GM18508 (cell line): Measurements from ENCODE around the gene TMEM250.

Source experiments
- ATAC-seq: cut with Tn5 transposase; IDR thresholded peaks from one replicate; pipeline ENCODE4 v1.9.1; 2021; ENCODE audit warnings: moderate number of reproducible peaks; ENCODE audit not compliant: insufficient read depth, unreplicated experiment

The TMEM250 gene

DNA sequence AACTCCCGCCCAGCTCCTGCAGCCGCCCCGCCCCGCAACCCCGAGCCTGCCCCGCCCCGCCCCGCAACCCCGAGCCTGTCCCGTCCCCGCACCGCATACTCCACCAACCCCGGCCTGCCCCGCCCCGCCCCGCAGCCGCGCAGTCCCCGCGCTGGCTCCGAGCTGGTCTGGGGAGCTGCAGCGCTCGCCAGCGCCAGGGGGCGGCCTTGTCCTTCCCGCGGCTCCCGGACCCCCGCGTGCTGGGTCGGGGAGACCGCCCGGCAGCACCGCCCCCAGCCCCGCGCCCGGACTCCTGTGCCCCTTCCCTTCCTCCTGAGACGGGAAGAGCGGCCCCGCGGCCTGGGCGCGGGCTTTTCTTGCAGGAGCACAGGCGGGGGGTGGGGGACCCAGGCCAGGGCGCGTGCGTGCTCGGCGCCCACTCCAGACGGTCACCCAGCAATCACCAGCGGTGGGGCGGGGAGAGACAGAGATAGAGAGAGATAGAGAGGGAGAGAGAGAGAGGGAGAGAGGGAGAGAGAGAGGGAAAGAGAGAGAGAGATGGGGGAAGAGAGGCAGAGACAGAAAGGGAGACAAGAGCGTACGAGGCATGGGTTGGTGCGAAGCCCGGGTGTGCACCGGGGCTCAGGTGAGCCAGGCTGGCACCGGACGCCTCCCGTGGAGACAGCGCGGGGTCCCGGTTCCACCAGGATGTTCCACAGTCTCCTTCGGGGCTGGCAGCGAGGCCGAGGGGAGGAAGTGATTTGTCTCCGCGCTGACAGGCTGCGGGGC lies 14.7 kb upstream of the TMEM250 start:
- ATAC-seq: no peak

DNA sequence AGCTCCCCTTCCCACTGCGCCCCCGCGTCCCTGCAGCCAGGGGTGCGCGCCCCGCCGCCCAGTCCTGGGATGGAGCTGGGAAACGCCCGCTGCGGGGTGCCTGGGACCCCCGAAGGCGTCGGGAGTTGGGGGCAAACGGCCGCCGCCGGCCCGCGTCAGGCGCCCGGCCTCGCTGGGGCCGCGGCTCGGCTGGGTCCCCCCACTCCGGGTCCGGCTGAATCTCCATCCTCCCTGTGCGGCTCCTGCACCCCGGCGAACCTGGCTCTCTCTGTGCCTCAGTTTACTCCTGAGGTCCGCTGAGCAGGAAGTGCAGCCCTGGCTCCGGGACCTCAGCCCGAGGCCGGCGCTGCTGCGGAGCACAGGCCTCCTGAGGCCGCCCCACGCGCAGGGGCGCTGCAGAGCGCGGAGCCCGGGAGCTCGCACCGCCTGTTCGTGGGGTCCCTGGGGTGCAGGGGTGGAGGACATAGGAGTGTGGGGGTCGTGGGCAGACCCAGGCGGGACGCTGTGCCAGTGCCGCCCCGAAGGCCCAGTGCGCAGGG lies 13.9 kb upstream of the TMEM250 start:
- ATAC-seq: no peak

DNA sequence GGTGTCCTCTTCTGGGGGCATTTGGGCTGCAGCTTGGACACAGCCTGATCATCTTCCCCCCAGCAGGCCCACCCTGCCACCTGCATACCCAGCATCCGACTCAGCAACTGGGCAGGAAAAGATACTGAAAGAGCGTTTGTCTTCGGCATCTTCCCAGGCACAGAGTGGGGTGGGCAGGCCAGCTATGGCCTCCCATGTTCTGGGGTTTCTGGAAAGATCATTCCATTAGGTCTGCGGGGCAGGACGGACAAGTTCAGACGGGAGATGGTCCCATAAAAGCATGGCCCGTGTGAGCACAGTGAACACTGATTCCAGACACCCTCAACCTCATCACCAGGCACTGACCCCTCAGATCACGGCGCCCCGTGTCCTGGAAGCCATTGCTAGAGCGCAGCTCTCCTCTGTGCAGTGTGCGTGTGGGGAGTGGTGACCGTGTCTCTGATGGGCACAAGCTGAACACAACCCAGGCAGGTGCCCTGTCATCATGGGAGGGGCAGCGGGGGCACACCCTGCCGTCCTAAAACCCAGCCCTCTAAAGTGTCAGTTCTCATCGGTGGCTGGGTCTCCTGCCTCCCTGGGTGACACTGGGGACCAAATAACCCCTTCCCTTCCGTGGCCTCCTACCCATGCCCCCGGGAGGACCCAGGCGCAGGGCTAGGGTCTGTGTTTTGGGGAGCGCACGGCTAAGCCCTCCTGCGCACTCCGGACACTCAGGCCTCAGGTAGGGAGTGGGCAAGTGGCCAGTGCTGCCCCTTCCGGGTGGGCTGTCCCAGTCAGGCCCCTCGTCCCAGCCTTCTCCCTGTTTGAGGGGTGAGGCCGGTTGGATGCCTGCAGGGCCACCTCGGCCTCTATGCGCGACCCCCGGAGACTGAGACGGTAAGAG lies 13.2 kb upstream of the TMEM250 start:
- no peak for ATAC-seq

DNA sequence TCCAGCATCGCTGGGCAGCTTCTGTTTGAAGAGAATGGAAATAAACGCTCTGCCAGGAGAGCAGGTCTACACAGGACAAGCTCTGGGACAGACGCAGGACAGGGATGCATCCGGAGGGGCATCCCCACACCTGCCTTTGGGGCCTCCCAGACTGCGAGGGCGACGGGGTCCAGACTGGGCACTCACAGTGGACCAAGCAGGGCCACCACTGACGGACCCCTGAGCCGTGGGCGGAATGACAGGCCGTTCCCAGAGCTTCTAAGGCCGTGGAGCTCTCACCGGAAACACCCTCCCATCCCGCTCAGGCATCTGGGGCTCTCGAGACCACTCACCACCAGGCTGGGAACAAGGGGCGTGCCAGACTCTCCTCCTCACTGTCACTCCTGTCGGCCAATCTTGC lies 10.5 kb upstream of the TMEM250 start:
- no peak for ATAC-seq

DNA sequence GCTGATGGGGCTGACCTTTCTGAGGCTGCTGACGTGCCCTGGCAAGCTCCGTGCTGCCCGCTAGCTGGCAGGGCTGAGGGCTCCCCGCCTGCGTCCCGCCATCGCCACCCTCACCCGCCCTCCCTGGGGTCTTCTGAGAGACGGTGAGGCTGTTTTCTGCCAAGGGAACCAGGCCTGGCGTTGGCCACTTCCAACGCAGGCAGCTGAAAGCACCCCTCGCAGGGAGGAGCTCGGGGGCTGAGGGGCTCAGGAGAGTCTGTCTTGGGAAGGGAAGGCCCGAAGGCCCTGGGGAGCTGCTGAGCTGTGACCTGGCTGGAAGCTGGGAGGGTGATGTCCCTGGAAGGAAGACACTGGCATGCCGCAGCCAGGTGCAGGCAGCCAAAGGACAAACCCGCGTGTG lies 9.8 kb upstream of the TMEM250 start:
- no peak for ATAC-seq

DNA sequence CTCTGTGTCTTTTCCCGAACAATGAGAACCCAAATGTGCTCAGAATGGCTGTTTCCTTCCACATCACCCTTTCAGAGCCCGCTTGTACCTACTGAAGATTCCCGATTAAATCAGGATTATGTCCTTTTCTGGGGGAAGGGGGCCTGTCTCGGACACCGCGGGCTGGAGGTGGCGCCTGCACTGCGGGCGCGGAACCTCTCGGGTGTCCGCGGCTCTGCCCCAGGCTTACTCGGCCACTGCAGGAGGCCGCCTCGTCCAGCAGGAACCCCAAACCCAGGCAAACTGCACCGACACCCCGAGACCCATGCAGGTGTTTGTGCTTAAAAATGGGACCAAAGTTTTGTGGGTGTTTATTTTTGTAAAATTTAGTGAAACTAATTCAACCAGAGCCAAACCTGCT lies 8.6 kb upstream of the TMEM250 start:
- ATAC-seq: no peak

DNA sequence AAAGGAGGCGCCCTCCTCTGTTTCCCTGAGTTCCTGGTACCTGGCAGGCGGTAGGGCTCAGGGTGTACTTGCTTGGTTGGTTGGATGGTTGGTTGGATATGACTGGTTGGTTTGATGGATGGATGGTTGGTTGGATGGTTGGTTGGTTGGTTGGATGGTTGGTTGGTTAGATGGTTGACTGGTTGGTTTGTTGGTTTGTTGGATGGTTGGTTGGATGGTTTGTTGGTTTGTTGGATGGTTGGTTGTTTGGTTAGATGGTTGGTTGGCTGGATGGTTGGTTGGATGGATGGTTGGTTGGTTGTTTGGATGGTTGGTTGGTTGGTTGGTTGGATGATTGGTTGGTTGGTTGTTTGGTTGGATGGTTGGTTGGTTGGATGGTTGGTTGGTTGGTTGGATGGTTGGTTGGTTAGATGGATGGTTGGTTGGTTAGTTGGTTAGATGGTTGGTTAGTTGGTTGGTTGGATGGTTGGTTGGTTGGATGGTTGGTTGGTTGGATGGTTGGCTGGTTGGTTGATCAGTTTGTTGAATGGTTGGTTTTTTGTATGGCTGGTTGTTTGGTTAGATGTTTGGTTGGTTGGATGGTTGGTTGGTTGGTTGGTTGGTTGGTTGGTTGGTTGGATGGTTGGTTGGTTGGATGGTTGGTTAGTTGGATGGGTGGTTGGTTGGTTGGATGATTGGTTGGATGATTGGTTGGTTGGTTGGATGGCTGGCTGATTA lies 6.5 kb upstream of the TMEM250 start:
- ATAC-seq: no peak

DNA sequence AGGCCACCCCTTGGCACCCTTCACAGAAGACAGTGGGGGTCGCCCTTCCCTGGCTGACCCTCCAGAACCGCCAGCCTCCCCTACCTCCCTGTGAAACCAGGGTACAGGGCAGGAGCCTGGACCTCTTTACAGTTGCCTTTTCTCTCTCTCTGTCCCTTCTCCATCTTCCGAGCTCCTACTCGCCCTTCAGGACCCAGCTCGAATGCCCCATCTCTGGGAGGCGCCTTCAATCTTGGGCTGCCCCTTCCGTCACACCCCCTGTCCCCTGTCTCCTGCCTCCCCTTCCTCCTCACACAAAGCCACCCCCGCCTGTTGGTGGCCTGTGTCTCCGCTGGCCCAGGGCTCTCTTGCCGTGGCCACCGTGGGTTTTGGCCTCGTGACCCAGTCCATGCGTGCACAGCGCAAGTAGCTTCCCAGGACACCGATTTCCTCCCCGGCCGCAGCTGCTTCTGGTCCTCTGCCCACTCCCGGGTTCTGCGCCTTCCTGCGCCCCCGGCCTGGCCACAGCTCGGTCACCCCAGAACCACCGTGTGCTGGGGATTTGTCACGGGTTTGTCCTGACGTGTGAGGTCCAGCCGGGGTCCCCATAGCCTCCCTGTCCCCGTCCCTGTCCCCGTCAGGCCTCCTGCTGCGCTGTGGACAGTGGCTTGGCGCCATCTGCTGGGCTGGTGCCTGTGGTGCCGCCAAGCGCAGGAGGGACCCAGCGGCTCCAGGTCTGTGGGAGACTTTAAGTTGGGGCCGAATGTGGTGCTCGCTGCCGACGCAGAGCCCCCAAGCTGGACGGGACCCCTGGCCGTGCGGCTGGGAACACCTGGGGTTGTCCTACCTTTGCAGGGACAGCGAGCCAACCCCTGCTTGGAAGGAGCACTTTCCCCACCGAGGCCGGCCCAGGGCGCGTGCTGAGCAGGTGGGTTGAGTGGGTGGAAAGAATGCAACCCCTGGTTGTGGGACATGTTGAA lies 4.0 kb upstream of the TMEM250 start:
- no peak for ATAC-seq

DNA sequence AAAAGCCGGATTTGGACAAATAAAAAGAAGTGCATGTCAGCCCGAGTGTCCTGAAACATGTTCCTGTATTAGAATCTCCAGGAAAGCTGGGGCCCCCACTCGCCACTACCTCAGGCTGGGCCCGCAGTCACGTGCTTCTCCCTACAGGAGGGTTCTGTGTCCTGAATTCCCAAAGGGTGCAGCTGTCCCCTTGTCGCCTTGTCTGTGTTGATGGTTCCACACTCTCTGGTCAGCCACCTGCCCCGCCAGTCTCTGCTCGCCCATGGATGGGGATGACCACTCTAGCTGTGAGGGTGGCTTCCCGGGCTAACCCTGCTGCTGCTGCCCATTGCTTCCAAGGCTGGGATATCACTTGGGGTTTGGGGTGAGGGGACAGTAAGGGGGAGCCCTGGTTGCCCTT lies 3.1 kb upstream of the TMEM250 start:
- no peak for ATAC-seq

DNA sequence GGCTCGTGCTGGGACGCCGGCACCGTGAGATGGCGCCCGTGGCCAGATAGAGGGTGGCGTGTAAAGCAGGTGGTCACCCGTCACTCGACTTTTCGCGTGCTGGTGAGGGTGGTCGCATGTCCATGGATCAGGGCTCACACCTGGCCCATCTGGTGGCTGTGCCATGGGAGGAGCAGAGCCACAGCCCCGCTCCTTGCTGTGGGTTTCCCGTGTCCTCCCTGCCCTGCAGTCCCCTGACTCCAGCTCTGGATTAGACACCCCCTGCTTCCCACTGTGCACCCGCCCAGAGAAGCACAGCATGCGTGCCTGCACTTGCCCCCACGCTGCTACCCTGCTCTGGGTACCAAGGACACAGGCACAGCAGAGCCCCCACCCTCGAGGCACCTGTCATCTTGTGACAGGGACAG lies 1.8 kb upstream of the TMEM250 start:
- no peak for ATAC-seq

DNA sequence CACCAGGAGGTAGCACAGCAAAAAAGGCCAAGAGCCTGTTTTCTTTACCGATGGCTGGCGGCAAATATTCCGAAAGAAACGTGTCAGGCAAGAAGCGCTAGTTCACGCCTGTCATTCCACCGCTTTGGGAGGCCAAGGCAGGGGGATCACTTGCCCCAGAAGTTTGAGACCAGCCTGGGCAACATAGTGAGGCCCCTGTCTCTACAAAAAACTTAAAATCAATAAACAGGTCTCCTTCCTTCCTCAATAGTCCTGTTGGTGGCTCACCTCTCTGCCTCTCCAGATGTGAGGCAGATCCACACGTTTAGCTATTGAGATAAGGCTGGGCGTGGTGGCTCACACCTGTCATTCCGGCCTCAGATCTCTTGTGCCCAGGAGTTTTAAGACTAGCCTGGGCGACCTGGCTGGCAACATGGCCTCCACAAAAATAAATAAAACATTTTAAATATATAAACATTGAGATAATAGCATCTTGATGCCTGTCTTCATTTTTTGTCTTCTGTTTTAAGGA lies 1.3 kb upstream of the TMEM250 start:
- no peak for ATAC-seq

DNA sequence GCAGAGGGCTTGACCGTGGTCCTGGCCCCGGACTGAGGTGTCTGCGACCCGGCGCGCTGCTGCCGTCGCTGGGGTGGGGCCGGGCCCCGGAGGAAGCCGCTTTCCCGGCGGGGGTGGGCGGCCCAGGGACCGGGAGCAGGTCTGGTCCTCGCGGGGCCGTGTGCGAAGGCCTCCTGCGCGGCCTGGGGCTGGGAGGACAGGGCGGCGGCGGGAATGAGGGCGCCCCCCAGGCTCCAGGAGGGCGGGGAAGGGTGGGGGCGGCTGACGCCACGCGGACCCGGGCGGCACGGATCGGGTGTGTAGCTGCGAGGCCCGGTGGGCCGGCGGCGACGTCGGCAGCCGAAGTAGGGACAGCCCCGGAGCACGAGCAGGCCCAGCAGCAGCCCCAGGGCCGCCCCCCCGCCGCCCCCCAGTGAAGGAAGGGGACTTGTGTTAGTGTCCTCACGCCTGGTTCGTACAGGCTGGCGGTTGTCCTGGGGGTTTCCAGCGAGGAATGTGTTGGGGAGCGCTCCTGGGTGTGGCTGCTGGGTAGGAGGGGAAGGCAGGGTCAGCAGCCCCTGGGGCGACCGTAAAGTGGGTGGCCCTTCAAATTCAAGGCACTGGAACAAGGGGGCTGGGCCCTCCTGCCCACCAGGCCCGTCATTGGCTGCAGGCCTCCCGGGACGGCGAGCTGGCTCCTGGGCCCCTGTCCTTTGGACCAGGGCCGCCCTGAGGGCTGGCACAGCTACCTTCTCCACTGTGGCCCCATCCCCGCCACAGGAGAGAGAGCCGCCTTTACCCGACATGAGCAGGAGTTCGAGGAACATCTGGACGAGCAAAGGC lies 597 bp upstream of the TMEM250 start:
- ATAC-seq: peak; percentile 4

DNA sequence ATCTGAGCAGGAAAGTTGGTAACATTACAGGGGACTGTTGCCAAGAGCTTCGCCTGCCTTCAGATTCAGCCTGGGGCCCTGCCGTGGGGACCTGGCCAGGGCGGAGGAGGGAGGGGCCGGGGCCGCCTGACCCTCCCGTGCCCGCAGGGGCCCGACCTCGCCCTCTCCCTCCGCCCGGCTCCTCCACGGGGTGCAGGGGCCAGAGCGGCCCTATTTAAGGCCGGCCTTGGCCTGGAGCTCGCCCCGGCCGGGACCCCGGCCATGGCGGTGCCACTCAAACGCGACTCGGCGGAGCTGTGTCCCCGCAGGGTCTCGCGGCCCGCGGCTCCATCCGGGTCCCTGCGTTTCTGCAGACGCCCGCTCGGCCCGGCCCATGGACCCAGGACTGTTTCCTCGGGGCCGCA lies 757 bp downstream of the TMEM250 start:
- ATAC-seq: no peak

DNA sequence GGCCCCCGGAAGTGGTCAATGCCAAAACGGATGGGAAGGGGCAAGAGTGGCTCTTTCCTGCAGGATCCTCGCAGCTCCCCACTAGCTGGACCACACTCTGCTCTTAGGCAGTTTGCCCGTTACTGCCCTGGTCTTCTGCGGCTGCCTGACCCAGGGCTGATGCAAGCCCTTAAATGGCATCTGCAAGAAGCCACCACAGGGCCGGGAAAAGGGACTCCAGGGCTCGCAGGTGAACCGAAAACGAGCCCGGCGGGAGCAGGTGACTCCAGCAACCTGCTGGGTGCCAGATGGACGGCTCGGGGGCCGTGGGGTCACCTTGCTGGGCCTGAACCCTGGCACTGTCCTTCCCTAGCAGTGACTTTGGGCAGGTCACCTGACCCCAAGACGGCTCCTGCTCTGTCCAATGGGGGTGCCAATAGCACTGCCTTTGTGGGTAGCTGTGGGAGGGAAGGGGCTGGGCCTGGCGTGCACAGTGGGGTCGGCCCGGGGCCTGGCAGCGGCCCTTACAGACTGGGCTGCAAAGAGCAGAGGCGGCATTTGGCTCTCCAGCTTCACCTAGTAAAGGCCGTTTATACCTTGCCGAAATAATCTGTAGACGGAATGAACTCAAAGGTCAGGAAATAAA lies 1.3 kb downstream of the TMEM250 start:
- ATAC-seq: no peak

DNA sequence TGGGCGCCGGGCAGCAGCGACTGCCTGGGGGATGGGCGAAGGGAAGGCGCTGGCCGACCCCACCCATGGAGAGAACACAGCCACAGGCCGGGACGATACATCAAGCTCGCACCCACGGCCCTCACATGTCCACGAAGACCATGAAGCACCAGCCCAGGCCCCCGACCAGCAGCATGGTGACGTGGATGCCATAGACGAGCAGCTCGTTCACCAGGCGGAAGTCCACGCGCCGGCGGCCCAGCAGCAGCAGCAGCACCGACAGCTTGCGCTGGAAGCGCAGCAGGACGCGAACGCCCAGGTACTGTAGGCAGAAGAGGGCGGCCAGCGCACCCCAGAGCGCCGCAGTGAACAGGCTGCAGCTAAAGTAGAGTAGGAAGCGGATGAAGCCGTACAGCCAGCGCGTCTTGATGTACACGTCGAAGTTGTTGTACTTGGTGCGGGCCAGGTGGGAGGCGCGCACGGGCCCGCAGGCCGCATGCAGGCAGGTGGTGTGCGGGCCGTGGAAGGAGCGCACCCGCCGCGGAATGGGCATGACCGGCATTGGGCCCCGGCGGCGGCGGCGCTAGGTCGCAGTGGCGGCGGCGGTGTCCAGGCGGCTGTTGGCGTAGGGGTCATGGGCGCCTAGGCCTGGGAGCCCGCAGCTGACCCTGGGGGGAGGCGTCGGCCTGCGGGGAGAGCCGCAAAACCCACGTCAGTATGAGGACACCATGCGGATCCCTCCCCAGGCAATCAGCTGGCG lies 2.1 kb downstream of the TMEM250 start:
- no peak for ATAC-seq

DNA sequence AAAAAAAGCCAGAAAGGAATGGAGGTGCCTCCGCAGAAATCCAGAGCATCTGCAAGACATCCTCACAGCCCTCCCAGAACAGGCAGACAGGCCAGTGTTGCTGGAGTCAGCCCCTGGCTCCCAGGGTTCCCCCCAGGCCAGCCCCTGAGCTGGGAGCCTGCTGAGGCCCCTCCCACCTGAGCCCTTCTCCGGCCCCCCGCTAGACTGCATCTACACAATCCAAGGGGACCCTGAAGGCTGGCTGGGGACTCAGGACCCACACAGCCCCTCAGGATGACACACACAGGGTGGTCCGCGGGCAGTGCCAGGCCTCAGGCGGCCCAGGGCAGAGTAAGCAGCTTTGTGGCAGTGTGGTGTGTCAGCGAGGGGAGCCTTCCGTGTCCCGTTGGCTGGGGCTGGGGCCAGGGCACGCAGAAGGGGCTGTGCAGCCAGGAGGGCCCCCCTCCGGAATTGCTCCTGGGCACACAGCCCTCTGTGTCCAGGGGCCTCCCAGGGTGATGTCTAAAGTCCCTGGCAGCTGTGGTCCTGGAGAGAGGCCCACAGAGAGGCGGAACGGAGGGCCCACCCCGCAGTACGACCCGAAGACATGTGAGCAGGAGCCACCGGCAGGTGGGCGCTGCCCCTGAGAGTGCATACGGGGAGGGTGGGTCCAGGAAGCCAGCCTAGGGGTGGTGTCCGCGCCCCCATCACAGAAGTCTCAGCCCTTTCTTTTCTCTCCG lies 2.9 kb downstream of the TMEM250 start:
- ATAC-seq: no peak

DNA sequence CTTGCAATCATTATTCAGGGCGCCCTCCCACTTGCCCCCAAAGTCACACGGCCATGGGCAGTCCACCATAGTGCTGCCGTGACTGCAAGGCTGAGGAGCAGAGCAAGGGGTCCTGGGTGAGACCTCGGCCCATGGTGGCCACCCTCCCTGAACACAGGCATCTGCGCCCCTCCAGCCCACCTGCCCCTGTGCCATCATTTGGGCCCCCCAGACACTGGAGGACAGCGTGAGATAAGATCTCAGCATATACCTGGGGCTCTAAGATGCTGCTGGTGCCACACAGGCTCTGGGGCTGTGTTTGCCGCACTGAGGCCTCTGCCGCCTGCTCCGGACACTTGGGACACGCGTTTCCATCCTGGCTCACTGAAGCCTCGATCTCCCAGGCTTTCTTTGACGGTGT lies 3.5 kb downstream of the TMEM250 start:
- no peak for ATAC-seq
